Parathyroid adenoma (tissue), 2 donors: Measurements from ENCODE around the gene TBX4.

Experiments used
- H2AFZ ChIP-seq: fragments of 300-600 bp; sonication (generic); one replicate; pipeline ENCODE4 v1.7.0; 2017; ENCODE audit warnings: antibody characterized with exemption, mild to moderate bottlenecking
- H3K27ac ChIP-seq: fragments of 300-600 bp; sonication (generic); one replicate; pipeline ENCODE4 v1.7.0; 2017
- H3K27me3 ChIP-seq: fragments of 300-600 bp; sonication (generic); one replicate; pipeline ENCODE4 v1.7.0; 2017; ENCODE audit warnings: low read length; ENCODE audit not compliant: control insufficient read depth, insufficient read depth
- H3K36me3 ChIP-seq: fragments of 300-600 bp; sonication (generic); one replicate; pipeline ENCODE4 v1.7.0; 2017; ENCODE audit warnings: low read length; ENCODE audit not compliant: control insufficient read depth, insufficient read depth
- H3K4me1 ChIP-seq: fragments of 300-600 bp; sonication (generic); one replicate; pipeline ENCODE4 v1.7.0; 2017; ENCODE audit warnings: control low read depth
- H3K4me2 ChIP-seq: fragments of 300-600 bp; sonication (generic); one replicate; pipeline ENCODE4 v1.7.0; 2017; ENCODE audit warnings: low read length
- H3K4me3 ChIP-seq: fragments of 300-600 bp; sonication (generic); one replicate; pipeline ENCODE4 v1.7.0; 2017; ENCODE audit warnings: low read depth, low read length
- H3K79me2 ChIP-seq: fragments of 300-600 bp; sonication (generic); one replicate; pipeline ENCODE4 v1.7.0; 2017; ENCODE audit warnings: control low read depth
- H3K9ac ChIP-seq: fragments of 300-600 bp; sonication (generic); one replicate; pipeline ENCODE4 v1.7.0; 2017; ENCODE audit warnings: mild to moderate bottlenecking
- H3K9me3 ChIP-seq: fragments of 300-600 bp; sonication (generic); one replicate; pipeline ENCODE4 v1.7.0; 2017; ENCODE audit warnings: low read length; ENCODE audit not compliant: control insufficient read depth
- TF ChIP-seq, protein P1 (sequence below): fragments of 300-600 bp; sonication (generic); IDR thresholded peaks from one replicate; pipeline ENCODE4 v1.7.0; 2017; ENCODE audit warnings: antibody characterized with exemption, mild to moderate bottlenecking
- donor health status: primary hyperparathyroidism.

Gene TBX4

DNA sequence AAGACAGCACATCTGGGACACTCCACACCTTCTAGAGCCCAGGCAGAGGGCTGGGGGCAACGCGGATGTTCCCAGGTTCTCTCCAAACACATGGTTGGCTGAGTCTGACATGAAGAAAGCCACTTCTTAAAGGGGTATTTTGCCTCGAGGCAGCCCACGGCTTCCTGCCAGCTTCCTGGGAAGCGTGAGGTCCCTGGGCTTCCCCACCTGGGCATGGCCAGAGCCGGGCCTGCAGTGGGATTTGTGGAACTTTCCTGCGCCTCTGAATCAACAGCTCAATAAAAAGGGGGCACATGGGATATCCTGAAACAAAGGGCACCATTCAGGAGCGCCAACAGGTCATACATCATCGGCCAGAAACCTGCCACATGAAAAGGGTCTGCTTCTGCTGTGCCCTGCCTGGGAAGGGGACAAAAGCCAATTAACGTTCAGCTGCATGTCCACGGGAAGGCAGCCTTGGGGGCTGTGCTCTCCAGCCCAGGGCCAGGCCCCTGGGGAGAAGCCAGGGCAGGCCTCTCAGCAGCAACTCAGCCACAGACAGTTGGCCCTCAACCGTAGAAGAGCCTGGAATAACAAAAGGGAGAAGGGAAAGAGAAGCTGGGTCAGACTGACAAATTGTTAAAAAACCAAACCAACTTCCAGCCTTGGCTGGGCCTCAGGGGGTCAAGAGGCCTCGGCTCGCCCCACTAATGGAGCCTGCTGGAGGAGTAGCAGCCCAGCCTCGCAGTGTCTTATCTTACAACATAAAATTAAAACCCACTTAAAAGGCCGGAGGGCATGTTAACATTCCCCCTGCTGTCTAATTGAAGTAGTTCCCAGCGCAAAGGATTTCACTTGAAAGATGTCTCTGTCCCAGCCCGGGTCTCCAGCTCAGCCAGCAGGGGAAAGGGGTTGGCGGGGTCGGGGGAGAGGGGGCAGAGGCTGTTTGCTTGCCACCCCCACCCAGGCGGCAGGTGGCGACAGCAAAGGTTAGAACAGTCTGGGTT lies 34.2 kb downstream of the TBX4 start:
- Histone ChIP-seq H3K27ac (no peak overlapping the region), H3K9me3 (no peaks in the 10 kb centered on the region), H3K27me3 (no peaks in the 10 kb centered on the region), H3K36me3 (no peaks in the 10 kb centered on the region), H3K4me3 (no peak overlapping the region), H3K79me2 (no peaks in the 10 kb centered on the region), H2AFZ (no peak overlapping the region), H3K4me1 (no peaks in the 10 kb centered on the region), H3K9ac (no peak overlapping the region), H3K4me2 (no peak overlapping the region)
- TF ChIP-seq, protein P1, sequence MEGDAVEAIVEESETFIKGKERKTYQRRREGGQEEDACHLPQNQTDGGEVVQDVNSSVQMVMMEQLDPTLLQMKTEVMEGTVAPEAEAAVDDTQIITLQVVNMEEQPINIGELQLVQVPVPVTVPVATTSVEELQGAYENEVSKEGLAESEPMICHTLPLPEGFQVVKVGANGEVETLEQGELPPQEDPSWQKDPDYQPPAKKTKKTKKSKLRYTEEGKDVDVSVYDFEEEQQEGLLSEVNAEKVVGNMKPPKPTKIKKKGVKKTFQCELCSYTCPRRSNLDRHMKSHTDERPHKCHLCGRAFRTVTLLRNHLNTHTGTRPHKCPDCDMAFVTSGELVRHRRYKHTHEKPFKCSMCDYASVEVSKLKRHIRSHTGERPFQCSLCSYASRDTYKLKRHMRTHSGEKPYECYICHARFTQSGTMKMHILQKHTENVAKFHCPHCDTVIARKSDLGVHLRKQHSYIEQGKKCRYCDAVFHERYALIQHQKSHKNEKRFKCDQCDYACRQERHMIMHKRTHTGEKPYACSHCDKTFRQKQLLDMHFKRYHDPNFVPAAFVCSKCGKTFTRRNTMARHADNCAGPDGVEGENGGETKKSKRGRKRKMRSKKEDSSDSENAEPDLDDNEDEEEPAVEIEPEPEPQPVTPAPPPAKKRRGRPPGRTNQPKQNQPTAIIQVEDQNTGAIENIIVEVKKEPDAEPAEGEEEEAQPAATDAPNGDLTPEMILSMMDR, result no peak

DNA sequence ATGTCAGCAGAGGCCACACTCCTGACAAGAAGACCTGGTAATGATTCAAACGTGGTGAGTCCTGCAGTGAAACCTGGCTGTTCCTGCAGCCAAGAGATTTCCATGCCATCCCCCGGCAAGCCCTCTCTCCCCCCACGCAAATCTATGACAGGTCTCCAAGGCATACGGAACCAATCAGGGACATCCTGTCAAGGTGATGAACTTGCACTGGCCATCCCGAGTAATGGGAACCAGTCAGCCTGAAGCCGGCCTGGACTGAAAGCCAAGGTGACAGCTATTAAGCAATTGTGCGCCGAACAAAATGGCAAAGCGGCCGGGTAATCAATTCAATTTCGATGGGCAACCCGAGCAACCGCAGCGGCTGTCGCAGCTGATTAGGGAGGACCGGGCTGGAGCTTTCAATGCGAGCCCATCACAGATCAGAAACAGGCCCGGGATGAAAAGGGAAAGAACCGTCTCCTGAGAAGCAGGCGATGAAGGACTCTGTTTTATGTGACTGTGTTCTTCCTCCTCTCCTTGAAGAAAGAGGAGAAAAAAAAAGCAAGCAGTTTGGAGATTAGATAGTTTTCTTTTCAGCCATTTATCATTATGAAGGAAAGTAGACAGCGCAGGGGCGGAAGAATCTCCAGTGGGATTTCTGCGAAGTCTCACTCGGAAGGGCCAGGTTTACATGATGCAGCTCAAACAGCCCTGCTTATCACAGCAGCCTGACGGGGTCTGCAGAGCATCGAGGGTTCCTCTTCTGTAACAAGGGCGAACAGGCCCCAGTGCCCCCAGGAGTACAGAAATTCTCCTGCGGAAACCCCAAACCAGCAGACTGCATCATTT lies 35.2 kb downstream of the TBX4 start:
- no peak overlapping the region for H3K27ac ChIP-seq
- H2AFZ ChIP-seq, result no peak overlapping the region
- no peaks in the 10 kb centered on the region for H3K79me2 ChIP-seq
- H3K4me2 ChIP-seq, result no peak overlapping the region
- H3K4me3 ChIP-seq, result no peak overlapping the region
- H3K9me3 ChIP-seq, result no peaks in the 10 kb centered on the region
- TF ChIP-seq, protein P1, result no peak
- no peaks in the 10 kb centered on the region for H3K4me1 ChIP-seq
- no peaks in the 10 kb centered on the region for H3K36me3 ChIP-seq
- no peaks in the 10 kb centered on the region for H3K27me3 ChIP-seq
- no peak overlapping the region for H3K9ac ChIP-seq

DNA sequence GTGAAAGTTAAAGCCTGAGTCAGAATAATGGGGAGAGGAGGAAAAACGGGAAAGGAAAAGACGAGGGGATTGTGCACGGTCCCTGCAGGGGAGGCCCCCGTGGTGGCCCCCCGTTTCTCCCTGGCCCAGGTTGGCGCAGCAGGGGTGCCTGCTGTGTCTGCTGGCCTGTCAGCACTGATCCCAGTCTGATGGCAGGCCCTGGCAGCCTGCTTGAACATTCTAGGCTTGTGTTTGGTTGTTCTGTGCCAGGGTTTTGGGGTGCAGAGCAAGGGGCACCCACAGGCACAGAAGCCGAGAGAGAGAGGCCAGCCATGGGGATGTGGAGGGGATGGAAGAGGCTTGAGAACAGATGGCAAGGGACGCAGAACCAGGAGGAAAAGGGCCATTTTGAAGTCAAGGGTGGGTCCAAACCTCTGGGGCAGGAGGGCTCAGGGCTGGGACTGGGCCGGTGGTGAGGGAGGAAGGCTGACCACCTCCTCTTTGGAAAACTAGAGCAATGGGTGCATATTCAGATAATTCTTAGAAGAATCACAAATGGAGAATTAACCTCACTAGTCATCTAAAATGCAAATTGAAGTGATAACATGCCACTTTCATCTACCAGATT lies 35.9 kb downstream of the TBX4 start:
- no peaks in the 10 kb centered on the region for H3K36me3 ChIP-seq
- no peaks in the 10 kb centered on the region for H3K27me3 ChIP-seq
- H2AFZ ChIP-seq, result no peak overlapping the region
- no peak overlapping the region for H3K4me2 ChIP-seq
- H3K9me3 ChIP-seq, result no peaks in the 10 kb centered on the region
- no peaks in the 10 kb centered on the region for H3K79me2 ChIP-seq
- no peak overlapping the region for H3K9ac ChIP-seq
- no peaks in the 10 kb centered on the region for H3K4me1 ChIP-seq
- TF ChIP-seq, protein P1, result no peak
- H3K27ac ChIP-seq, result no peak overlapping the region
- H3K4me3 ChIP-seq, result no peak overlapping the region

DNA sequence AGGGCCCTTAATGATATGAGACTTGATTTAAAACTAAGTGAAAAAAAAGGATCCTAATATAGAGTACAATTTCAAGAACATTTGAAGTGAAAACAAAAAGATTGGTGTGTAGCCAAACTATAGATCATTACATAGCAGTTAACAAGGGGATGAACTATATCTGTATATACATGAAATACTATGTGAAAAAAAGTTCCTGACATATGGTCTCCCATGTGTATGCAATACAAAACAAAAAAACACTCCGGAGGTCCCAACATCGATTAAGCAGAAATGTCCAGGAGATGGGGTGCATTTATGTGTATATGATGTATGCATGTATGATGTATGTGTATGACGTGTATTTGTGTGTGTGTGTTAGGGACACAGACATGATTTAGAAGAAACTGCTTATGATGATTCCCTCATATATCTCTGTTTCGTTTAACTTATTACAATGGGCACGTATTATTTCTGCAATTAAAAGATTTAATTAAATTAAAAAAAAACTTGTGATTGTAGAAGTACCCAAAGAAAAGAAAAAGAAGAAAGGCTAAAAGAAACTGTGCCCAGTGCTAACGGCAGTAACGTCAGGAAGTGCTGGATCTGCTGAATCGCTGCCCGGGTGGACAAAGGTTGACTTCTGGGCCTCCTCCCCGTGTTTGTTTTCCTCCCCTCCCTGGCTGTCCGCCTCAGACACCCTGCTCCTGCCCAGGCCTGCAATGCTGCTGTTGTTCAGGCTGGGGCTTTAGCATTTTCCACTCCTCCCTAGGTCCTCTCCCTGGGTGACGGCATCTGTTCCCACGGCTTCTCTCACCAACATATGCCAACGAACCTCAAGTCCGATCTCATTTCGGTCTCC lies 36.9 kb downstream of the TBX4 start:
- Histone ChIP-seq H3K9ac (no peak overlapping the region), H3K4me1 (no peaks in the 10 kb centered on the region), H3K4me3 (no peak overlapping the region), H2AFZ (no peak overlapping the region), H3K4me2 (no peak overlapping the region), H3K36me3 (no peaks in the 10 kb centered on the region), H3K27ac (no peak overlapping the region), H3K27me3 (no peaks in the 10 kb centered on the region), H3K79me2 (no peaks in the 10 kb centered on the region), H3K9me3 (no peaks in the 10 kb centered on the region)
- TF ChIP-seq, protein P1, result no peak
